ENCODE results near the gene UPB1. TPM values are rescaled to one million over a fixed set of nuclear protein-coding genes. Genes with fewer than 3 reads are reported as not detected.

The UPB1 gene
- total and polyA plus RNA-seq, 9 of the 15 experiments (the other 6 are each of a cell fraction or from before 2014, with no cell fraction given): 0.06 to 0.11 TPM; not detected in 7

DNA sequence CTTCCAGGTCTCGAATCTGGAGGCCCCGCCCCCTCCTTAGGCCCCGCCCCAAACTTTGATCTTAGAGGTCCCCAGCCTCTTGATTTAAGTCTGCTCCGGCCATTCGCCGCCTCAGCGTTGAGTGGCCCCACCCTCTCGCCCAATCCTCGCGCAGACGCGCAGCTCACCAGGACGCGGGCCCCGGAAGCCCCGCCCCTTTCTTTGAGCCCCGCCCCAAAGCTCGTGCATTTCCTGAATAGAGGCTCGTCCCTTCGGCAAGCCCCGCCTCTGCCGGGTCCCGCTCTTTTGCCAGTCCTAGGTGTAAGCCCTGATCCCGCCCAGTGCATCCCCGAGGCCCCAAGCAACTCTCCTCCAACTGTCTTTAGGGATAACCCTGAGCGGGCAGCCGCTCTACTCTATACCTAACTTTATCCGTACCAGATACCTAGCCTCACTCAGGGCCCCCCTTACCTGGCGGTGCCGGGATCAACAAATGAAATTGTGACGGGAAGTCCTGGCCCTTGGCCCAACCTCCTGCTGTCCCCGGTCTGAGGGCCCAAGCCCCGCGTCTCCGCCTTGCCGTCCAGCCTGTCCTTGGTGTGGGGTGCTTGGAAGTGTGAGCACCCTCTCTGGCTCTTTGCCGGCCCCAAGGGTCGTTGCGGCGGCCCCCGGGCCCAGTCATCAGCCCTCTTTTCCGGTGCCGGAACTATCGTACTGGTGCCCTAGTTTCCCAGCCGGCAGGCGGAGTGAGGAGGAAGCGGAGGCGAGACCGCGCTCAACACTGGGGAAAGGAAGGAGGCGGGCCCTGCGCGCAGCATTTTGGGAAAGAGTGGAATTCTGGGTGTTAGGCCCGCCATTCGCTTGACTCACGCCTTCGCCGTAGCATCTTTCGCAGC is 60.3 kb downstream of the UPB1 start, which contains the start of gene SNRPD3 (continued):
- TF ChIP-seq, protein P1, sequence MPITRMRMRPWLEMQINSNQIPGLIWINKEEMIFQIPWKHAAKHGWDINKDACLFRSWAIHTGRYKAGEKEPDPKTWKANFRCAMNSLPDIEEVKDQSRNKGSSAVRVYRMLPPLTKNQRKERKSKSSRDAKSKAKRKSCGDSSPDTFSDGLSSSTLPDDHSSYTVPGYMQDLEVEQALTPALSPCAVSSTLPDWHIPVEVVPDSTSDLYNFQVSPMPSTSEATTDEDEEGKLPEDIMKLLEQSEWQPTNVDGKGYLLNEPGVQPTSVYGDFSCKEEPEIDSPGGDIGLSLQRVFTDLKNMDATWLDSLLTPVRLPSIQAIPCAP (CRISPR knock-in tag; IDR thresholded peaks at IDR 0.05; ENCODE audit: borderline replicate concordance): no peak
- TF ChIP-seq E2F3 (CRISPR knock-in tag; IDR thresholded peaks at IDR 0.05) (peak; percentile 34), FOXP1 (CRISPR knock-in tag; IDR thresholded peaks at IDR 0.05) (no peak), NELFE (IDR thresholded peaks at IDR 0.05; ENCODE audit: insufficient read depth, insufficient read length) (no peak), ZNF589 (CRISPR knock-in tag; IDR thresholded peaks at IDR 0.05; ENCODE audit: low read depth) (no peak), ZNF146 (CRISPR knock-in tag; IDR thresholded peaks at IDR 0.05; ENCODE audit: unreplicated experiment) (no peak), PCBP2 (IDR thresholded peaks at IDR 0.05; ENCODE audit: low read depth, low read length, poor library complexity, severe bottlenecking) (no peak), ZNF12 (CRISPR knock-in tag; IDR thresholded peaks at IDR 0.05) (no peak), ZNF121 (CRISPR knock-in tag; conservative IDR thresholded peaks at IDR 0.05) (no peak), ZNF766 (CRISPR knock-in tag; conservative IDR thresholded peaks at IDR 0.05) (peak; percentile 57), FOXK2 (conservative IDR thresholded peaks at IDR 0.05 in 1 of 2, IDR thresholded peaks at IDR 0.05 in 1 of 2; ENCODE audit: low read depth in 2 of 2) (peak; percentile 63 to 74; a peak in 2 of 4 replicates), CC2D1A (IDR thresholded peaks at IDR 0.05) (no peak; the same call in 1 of the 2 replicates), ZNF3 (CRISPR knock-in tag; IDR thresholded peaks at IDR 0.05) (no peak), FOXJ3 (CRISPR knock-in tag; IDR thresholded peaks at IDR 0.05) (no peak), ZNF830 (CRISPR knock-in tag; IDR thresholded peaks at IDR 0.05) (0 out of 2 replicates have a peak, but pooled peaks have one; percentile 26), SRSF1 (IDR thresholded peaks at IDR 0.05; ENCODE audit: low read depth, low read length) (no peak), ZC3H11A (IDR thresholded peaks at IDR 0.05; ENCODE audit: low read depth, low read length) (no peak), ZBTB1 (CRISPR knock-in tag; IDR thresholded peaks at IDR 0.05; ENCODE audit: borderline replicate concordance, low read depth) (no peak; the same call in 1 of the 2 replicates)
- TF ChIP-seq, protein P2, sequence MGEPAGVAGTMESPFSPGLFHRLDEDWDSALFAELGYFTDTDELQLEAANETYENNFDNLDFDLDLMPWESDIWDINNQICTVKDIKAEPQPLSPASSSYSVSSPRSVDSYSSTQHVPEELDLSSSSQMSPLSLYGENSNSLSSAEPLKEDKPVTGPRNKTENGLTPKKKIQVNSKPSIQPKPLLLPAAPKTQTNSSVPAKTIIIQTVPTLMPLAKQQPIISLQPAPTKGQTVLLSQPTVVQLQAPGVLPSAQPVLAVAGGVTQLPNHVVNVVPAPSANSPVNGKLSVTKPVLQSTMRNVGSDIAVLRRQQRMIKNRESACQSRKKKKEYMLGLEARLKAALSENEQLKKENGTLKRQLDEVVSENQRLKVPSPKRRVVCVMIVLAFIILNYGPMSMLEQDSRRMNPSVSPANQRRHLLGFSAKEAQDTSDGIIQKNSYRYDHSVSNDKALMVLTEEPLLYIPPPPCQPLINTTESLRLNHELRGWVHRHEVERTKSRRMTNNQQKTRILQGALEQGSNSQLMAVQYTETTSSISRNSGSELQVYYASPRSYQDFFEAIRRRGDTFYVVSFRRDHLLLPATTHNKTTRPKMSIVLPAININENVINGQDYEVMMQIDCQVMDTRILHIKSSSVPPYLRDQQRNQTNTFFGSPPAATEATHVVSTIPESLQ (CRISPR knock-in tag; IDR thresholded peaks at IDR 0.05): no peak
- TF ChIP-seq, protein P3, sequence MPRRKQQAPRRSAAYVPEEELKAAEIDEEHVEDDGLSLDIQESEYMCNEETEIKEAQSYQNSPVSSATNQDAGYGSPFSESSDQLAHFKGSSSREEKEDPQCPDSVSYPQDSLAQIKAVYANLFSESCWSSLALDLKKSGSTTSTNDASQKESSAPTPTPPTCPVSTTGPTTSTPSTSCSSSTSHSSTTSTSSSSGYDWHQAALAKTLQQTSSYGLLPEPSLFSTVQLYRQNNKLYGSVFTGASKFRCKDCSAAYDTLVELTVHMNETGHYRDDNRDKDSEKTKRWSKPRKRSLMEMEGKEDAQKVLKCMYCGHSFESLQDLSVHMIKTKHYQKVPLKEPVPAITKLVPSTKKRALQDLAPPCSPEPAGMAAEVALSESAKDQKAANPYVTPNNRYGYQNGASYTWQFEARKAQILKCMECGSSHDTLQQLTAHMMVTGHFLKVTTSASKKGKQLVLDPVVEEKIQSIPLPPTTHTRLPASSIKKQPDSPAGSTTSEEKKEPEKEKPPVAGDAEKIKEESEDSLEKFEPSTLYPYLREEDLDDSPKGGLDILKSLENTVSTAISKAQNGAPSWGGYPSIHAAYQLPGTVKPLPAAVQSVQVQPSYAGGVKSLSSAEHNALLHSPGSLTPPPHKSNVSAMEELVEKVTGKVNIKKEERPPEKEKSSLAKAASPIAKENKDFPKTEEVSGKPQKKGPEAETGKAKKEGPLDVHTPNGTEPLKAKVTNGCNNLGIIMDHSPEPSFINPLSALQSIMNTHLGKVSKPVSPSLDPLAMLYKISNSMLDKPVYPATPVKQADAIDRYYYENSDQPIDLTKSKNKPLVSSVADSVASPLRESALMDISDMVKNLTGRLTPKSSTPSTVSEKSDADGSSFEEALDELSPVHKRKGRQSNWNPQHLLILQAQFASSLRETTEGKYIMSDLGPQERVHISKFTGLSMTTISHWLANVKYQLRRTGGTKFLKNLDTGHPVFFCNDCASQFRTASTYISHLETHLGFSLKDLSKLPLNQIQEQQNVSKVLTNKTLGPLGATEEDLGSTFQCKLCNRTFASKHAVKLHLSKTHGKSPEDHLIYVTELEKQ (CRISPR knock-in tag; IDR thresholded peaks at IDR 0.05): no peak

All from K562 (cell line).